ENCODE measurements around the gene MRPS16.

Gene MRPS16

GRCh38 chr10:73209705-73210104, 42.7 kb downstream of the MRPS16 start:
- no peak for DNase-seq (ENCODE audit: low read depth in 1 of 2, low spot score in 1 of 2)
- Histone ChIP-seq H3K27me3 (ENCODE audit: insufficient read depth, poor library complexity, severe bottlenecking) (no peaks in the 10 kb centered on the region), H3K4me3 (replicated peaks; ENCODE audit: insufficient read depth, low read length) (no peak overlapping the region), H3K27ac (replicated peaks) (no peak overlapping the region)
- TF ChIP-seq POLR2AphosphoS5 (IDR thresholded peaks at IDR 0.05; ENCODE audit: low read depth), result no peak
- TF ChIP-seq GABPA (IDR thresholded peaks at IDR 0.05; ENCODE audit: low read depth), result no peak

- no peak for TF ChIP-seq POLR2AphosphoS5 (IDR thresholded peaks at IDR 0.05; ENCODE audit: low read depth)
- no peak for TF ChIP-seq GABPA (IDR thresholded peaks at IDR 0.05; ENCODE audit: low read depth)
- no peak for TF ChIP-seq SPI1 (IDR thresholded peaks at IDR 0.05; ENCODE audit: borderline replicate concordance, low read depth)
- TF ChIP-seq CTCF (IDR thresholded peaks at IDR 0.05; ENCODE audit: insufficient read depth, low read length), result no peak
- no peak overlapping the region for H3K27ac ChIP-seq (replicated peaks)
- H3K4me3 ChIP-seq (replicated peaks; ENCODE audit: insufficient read depth, low read length), result no peak overlapping the region
- no peak for DNase-seq (ENCODE audit: low read depth in 1 of 2, low spot score in 1 of 2)
- H3K27me3 ChIP-seq (ENCODE audit: insufficient read depth, poor library complexity, severe bottlenecking), result no peaks in the 10 kb centered on the region
These were observed 44.6 kb downstream of the MRPS16 start for GRCh38 chr10:73207883-73208282.

- no peak for TF ChIP-seq SPI1 (IDR thresholded peaks at IDR 0.05; ENCODE audit: borderline replicate concordance, low read depth)
- TF ChIP-seq REST (IDR thresholded peaks at IDR 0.05; ENCODE audit: insufficient replicate concordance, low read depth), result no peak
- TF ChIP-seq POLR2AphosphoS5 (IDR thresholded peaks at IDR 0.05; ENCODE audit: low read depth), result no peak
- TF ChIP-seq GABPA (IDR thresholded peaks at IDR 0.05; ENCODE audit: low read depth), result no peak
- no peak for TF ChIP-seq CTCF (IDR thresholded peaks at IDR 0.05; ENCODE audit: insufficient read depth, low read length)
These were observed 46.1 kb downstream of the MRPS16 start for GRCh38 chr10:73206385-73206784.

GRCh38 chr10:73205890-73206289, 46.6 kb downstream of the MRPS16 start:
- TF ChIP-seq CTCF (IDR thresholded peaks at IDR 0.05; ENCODE audit: insufficient read depth, low read length) (no peak), GABPA (IDR thresholded peaks at IDR 0.05; ENCODE audit: low read depth) (no peak), POLR2AphosphoS5 (IDR thresholded peaks at IDR 0.05; ENCODE audit: low read depth) (no peak), REST (IDR thresholded peaks at IDR 0.05; ENCODE audit: insufficient replicate concordance, low read depth) (no peak), SPI1 (IDR thresholded peaks at IDR 0.05; ENCODE audit: borderline replicate concordance, low read depth) (no peak)
- no peak for DNase-seq (ENCODE audit: low read depth in 1 of 2, low spot score in 1 of 2)
- no peak overlapping the region for H3K27ac ChIP-seq (replicated peaks)
- H3K27me3 ChIP-seq (ENCODE audit: insufficient read depth, poor library complexity, severe bottlenecking), result no peaks in the 10 kb centered on the region
- H3K4me3 ChIP-seq (replicated peaks; ENCODE audit: insufficient read depth, low read length), result no peak overlapping the region

More at GRCh38 chr10:73206385-73206784, 46.1 kb downstream of the MRPS16 start:
- Histone ChIP-seq H3K27ac (replicated peaks) (no peak overlapping the region), H3K4me3 (replicated peaks; ENCODE audit: insufficient read depth, low read length) (no peak overlapping the region), H3K27me3 (ENCODE audit: insufficient read depth, poor library complexity, severe bottlenecking) (no peaks in the 10 kb centered on the region)
- no peak for DNase-seq (ENCODE audit: low read depth in 1 of 2, low spot score in 1 of 2)

All from HL-60 (cell line).